DMS 273 (cell line): ENCODE results near the gene SIRT1.
A peak's percentile ranks its signal among the peaks of the same experiment; 100 is the strongest.
"Not testable (repeated sequence)": the region's sequence is repeated elsewhere in the genome, so short reads cannot be mapped to it uniquely, and the experiment has no call there.

ENCODE experiments used
- DNase-seq: peaks from one replicate; lab custom pipeline; 2025; ENCODE audit not compliant: unreplicated experiment; lab: John Stamatoyannopoulos, UW

The SIRT1 gene

DNA sequence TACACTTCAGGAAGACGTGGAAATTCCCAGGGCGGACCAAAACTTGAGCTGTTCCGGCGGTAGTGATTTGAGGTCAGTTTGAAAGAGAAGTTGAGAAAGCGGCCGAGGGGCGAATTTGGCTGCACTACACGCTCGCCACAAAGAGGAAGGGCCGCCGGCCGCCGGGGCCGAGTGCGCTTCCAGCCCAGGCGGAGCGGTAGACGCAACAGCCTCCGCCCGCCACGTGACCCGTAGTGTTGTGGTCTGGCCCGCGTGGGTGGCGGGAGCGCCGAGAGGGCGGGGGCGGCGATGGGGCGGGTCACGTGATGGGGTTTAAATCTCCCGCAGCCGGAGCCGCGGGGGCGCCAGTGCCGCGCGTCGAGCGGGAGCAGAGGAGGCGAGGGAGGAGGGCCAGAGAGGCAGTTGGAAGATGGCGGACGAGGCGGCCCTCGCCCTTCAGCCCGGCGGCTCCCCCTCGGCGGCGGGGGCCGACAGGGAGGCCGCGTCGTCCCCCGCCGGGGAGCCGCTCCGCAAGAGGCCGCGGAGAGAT, at the start of gene SIRT1:
Gene SIRT1 (plus strand): TSS at position 344 of the 529 bp plus-strand sequence. CDS start 66 bp downstream, at position 410.
- DNase-seq = peak; percentile 96

DNA sequence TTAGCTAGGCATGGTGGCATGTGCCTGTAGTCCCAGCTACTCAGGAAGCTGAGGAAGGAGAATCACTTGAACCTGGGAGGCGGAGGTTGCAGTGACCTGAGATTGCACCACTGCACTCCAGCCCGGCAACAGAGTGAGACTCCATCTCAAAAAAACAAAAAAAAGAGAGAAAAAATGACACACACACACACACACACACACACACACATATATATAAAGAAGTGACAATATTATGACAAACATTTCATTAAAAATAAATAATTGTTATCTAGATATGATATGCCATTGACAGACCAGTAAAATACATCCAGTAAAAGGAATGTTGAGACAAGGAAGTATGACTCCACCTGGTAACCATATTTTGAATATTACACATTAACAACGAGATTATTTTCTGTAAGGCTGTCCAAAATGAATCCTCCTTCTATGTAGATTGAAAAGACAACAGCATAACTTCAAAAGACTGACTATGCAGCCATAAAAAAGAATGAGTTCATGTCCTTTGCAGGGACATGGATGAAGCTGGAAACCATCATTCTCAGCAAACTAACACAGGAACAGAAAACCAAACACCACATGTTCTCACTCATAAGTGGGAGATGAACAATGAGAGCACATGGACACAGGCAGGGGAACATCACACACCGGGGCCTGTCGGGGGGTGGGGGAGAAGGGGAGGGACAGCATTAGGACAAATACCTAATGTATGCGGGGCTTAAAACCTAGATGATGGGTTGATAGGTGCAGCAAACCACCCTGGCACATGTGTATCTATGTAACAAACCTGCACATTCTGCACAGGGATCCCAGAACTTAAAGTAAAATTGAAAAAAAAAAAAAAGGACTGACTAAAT, 48.7 kb upstream of the SIRT1 start:
- peak; percentile 21 for DNase-seq

- peak; percentile 55 for DNase-seq
These were observed 48.0 kb upstream of the SIRT1 start for GRCh38 chr10:67836488-67836887.

GRCh38 chr10:67836972-67837371, 47.5 kb upstream of the SIRT1 start:
- DNase-seq = no peak

GRCh38 chr10:67837541-67838314, 46.7 kb upstream of the SIRT1 start, which contains the start of gene DNAJC12:
DNAJC12 (minus strand) TSS chr10:67838188; CDS start chr10:67838011, 177 bp downstream.
- peak; percentile 90 for DNase-seq

- DNase-seq = not testable (repeated sequence)
These were observed 44.9 kb upstream of the SIRT1 start for GRCh38 chr10:67839511-67839910.

- DNase-seq = no peak
These were observed 44.5 kb upstream of the SIRT1 start for GRCh38 chr10:67839951-67840350.

DNA sequence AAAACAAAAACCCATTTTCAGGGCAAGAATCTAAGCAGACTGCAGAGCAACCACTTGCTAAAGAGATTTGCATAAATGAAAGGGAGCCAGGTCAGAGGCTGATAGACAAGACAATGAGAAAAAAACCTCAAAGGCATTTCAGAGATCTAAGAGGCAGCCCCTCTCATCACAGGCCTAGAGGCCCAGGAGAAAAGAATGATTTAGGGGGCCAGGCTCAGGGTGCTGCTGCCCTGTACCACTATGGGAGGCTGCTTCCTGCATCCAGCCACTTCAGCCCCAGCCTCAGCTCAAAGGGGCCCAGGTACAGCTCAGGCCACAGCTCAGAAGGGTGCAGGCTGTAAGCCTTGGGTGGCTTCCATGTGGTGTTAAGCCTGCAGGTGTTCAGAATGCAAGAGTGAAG, 42.7 kb upstream of the SIRT1 start:
- no peak for DNase-seq

- no peak for DNase-seq
These were observed 41.2 kb upstream of the SIRT1 start for GRCh38 chr10:67843284-67843683.

DNA sequence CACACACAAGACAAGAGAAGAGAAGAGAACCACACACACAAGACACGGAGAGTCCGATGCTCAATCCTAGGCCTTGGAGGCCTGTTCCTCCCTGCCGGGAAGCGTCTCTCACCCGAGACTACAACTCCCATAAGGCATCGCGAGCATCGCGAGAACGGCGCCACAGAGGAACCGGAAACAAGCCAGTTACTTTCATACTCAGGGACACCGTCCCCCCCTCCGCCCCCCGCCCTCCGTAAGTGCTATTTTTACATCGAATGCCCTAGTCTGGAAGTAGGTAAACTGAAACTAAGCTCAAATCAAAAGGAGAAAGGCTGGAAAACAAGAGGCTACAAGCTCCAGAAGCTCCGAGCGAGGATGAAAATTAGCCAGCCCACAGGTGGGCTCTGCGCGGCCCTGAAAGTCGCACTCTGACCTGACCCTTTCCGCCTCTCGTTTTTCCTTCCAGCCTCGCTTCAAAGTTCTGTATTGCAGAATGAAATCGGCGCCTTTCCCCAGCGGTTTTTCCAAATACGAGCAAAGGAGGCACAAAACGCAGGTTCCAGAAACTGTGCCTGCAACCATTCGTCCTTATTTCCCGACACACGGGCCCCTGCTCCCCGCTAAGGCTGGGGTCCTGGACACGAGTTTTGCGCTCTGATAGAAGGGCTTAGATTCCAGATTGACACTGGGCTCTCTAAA, 35.0 kb upstream of the SIRT1 start:
- DNase-seq = peak; percentile 95

- no peak for DNase-seq
These were observed 33.3 kb upstream of the SIRT1 start for GRCh38 chr10:67851186-67851585.

GRCh38 chr10:67852761-67853160, 31.7 kb upstream of the SIRT1 start:
- no peak for DNase-seq

GRCh38 chr10:67853512-67853911, 30.9 kb upstream of the SIRT1 start:
- DNase-seq = peak; percentile 61

DNA sequence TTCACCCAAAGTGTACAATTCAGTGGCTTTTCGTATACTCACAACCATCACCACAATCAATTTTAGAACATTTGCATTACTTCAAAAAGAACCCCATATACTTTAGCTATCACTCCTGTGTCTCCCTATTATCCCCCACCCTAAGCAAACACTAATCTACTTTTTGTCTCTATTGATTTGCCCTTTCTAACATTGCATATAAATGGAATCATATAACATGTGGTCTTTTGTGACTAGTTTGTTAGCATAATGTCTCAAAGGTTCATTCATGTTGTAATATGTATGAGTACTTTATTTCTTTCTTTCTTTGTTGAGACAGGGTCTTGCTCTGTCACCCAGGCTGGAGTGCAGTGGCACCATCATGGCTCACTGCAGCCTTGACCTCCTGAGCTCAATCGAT, 25.5 kb upstream of the SIRT1 start:
- no peak for DNase-seq

DNA sequence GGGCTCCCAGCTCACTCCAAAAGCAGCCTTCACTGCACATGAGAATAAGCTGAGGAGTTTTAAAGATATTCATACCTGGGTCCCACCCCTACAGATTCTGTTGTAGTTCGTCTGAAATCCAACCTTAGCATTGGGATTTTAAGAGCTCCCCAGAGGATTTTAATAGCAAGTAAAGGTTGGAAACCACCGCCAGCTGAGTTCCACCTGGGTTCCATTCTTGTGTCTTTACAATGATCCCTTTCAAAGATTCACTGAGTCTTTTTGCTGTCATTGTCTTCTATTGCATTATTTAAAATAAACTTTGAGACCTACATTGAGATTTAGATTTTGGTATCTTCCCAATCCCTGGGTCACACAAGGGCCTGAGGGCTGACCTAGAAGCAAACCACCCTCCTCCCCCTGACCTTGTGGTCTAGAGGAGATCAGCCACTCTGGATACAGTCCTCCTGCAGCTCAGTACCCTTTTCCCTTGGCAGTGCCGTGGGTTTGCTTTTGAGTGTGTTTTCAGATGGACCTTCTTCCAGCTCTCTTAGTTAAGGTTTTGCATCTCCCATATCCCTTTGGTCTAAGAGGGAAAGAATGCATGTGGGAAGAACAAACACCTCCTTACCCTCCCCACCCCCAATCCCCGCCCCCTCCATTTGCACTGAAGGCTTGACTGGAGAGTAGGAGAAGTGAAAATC, 22.6 kb upstream of the SIRT1 start:
- no peak for DNase-seq

GRCh38 chr10:67863094-67863493, 21.4 kb upstream of the SIRT1 start:
- DNase-seq = no peak

DNA sequence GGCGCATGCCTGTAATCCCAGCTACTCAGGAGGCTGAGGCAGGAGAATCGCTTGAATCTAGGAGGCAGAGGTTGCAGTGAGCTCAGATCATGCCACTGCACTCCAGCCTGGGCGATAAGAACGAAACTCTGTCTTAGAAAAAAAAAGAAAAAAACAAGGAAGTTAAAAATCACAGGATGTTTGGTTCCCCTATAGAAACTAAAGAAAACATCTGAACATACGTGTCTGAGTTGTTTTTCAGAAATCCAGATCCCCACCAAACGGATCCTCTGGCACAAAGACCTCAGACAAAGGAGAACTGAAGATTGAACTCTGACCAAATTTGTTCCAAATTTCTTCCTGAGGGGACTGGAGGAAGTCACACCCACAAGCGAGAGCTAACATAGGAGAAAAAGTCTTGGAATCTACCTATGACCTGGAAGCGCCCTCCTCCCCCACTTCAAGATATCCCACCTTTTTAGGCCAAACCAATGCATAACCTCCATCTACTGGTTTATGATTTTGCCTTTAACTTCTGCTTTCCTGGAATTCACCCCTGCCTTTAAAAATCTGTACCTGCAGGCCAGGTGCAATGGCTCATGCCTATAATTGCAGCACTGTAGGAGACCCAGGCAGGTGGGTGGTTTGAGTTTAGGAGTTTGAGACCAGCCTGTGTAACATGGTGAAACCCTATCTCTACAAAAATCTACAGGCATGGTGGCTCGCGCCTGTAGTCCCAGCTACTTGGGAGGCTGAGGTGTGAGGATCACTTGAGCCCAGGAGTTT, 19.7 kb upstream of the SIRT1 start:
- no peak for DNase-seq

DNA sequence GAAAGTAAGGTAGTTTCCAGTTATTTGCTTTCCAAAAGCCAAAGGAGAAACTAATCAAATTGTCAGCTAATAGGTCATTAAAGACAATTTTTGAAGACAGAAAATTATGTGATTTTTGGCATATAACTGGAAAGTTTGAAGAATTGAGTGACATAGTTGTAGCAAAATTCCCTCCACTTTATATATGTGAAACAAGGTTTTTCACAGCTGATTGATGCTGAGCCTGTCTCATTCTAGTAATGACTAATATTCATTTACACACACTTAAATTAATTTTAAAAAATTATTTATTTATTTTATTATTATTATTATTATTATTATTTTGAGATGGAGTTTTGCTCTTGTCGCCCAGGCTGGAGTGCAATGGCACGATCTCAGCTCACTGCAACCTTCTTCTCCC, 16.3 kb upstream of the SIRT1 start:
- DNase-seq = no peak

- DNase-seq = no peak
These were observed 14.5 kb upstream of the SIRT1 start for GRCh38 chr10:67869996-67870395.
